GM19099 (cell line): ENCODE measurements around the gene VPS37C.
"Not testable (repeated sequence)": the region's sequence is repeated elsewhere in the genome, so short reads cannot be mapped to it uniquely, and the experiment has no call there.

Experiments
- POLR2A ChIP-seq: IDR thresholded peaks from 3 replicates; pipeline ENCODE4 v1.6.1; 2011; ENCODE audit warnings: low read depth; ENCODE audit not compliant: insufficient read length; ENCODE audit errors: extremely low read depth

Gene VPS37C

GRCh38 chr11:61161190-61162091, at the start of gene VPS37C:
Gene VPS37C, minus strand, starts transcription at chr11:61161426. Its CDS starts 22,597 bp downstream, at chr11:61138829.
- peak; percentile 87 for TF ChIP-seq POLR2A

DNA sequence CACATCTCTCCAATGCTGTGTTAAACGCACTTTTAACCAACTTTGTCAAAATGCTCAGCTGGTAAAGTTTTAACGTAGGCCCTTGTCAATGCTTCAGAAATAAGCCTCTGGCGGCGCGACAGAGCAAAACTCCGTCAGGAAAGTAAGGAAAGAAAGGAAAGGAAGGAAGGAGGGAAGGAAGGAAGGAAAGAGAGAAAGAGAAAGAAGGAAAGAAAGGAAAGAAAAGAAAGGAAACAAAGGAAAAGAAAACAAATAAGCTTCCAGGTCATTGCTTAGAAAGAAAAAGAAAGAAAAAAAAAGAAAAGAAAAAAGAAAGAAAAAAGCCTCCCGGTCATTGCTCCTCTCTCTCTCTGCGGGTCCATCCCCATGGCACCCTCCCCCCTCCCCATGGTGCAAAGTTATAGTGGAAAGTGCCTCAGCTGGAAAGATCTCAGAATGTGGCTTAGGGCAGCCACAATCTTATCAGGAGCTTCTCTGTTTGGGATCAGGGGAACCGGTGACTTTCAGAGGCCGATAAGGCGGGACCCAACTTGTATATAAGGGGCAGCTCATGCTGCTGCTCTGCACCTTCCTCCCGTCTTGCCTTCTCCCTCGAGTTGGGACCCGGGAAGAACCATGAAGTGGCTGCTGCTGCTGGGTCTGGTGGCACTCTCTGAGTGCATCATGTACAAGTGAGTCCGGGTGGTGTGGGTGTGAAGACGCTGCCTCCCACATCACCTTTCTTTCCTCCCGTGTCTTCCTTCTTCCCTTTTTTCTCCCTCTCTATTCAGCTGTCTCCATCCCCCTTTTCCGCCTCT, 41.9 kb upstream of the VPS37C start, which contains the start of gene PGA3:
Gene PGA3 (plus strand): TSS at position 566 of the 797 bp plus-strand sequence. CDS start 50 bp downstream, at position 616.
- not testable (repeated sequence) for TF ChIP-seq POLR2A

- TF ChIP-seq POLR2A, result no peak
Measured at GRCh38 chr11:61201476-61201875, 40.2 kb upstream of the VPS37C start.

DNA sequence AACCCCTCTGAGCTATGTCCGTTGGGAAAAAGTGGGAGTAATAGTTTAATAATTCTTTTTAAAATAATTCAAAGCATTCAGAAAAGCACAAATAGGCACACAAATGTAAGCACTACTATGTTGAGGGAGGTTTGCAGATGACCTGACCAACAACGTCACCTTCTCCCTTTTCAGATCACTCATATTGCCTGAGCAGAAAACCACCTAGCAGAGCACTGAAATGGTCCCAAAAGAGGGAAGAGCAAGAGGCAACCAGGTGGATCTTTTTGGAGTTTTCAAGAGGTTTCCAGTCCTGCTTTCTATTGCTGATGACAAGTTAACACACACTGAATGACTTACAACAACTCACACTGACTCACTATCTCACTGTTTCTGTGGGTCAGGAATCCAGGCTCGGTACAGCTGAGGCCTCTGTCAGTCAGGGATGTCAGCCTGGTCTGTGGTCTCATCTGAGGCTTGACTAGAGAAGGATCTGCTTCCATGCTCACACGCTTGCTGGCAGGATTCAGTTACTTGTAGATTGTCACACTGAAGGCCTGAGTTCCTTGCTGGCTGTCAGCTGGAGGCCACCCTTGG, 37.8 kb upstream of the VPS37C start:
- TF ChIP-seq POLR2A, result no peak

- TF ChIP-seq POLR2A, result no peak
Measured at GRCh38 chr11:61198361-61198760, 37.1 kb upstream of the VPS37C start.

- no peak for TF ChIP-seq POLR2A
Measured at GRCh38 chr11:61195719-61196118, 34.5 kb upstream of the VPS37C start.

DNA sequence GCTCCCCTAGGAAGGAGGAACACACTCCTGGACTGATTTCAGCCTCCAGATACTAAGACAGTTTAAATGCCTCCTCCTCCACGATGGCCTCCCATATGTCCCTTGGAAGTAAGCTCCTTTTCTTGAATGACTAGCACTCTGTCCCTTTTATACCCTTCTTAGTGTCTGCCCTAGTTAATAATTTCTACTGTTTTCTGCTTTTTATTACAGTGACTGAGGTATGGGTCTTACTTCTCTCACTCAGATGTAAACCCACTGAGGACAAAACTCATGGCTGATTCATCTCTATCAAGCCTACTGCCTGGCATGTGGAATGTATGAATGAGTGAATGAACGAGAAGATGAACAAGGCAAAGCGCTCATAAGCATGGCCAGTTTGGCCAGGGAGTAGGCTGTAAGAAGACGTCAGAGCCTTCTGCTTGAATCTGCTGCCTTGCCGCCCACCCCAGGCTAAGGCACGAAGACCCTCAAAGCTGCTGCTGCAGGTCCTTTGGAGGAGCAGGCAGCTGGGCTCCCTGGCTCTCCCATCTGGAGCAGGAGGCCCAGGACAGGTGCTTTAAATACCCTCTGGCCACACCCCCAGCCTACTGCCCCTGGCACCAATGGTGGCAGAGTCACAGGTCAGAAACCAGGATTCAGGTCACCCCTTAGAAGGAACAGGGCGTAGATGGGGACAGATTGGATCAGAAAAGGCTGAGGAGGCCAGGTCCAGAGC, 33.9 kb upstream of the VPS37C start:
- no peak for TF ChIP-seq POLR2A

GRCh38 chr11:61194169-61194671, 33.0 kb upstream of the VPS37C start:
- no peak for TF ChIP-seq POLR2A

DNA sequence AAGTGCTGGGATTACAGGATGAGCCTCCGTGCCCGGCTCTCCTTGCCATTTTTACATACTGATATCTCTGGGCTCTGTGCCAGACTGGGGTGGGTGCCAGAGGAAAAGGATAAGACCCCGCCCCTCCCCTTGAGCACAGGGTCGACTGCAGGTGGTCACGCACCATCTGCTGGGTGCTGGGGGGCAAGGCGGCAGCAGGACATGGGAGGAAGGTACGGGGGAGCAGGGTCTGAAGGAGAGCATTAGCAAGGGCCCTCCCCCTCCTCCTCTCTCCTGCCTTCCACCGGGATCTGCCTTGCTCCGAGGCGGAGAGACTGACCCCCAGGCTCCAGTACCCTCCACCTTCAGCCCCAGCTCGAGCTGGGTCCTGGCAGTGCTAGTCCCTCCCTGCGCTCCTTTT, 32.4 kb upstream of the VPS37C start:
- no peak for TF ChIP-seq POLR2A

DNA sequence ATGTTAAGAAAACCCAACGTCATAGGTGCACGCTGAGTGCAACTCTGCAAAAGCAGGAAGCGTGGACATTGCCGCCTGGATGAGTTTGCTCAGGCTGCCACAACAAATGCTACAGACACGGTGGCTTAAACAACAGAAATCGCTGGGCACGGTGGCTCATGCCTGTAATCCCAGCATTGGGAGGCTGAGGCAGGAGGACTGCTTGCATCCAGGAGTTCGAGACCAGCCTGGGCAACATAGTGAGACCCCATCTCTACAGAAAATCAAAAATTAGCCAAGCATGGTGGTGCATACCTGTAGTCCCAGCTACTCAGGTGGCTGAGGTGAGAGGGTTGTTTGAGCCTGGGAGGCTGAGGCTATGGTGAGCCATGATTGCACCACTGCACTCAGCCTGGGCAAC, 28.7 kb upstream of the VPS37C start:
- TF ChIP-seq POLR2A, result no peak

- TF ChIP-seq POLR2A, result no peak
Measured at GRCh38 chr11:61187505-61188130, 26.4 kb upstream of the VPS37C start.

DNA sequence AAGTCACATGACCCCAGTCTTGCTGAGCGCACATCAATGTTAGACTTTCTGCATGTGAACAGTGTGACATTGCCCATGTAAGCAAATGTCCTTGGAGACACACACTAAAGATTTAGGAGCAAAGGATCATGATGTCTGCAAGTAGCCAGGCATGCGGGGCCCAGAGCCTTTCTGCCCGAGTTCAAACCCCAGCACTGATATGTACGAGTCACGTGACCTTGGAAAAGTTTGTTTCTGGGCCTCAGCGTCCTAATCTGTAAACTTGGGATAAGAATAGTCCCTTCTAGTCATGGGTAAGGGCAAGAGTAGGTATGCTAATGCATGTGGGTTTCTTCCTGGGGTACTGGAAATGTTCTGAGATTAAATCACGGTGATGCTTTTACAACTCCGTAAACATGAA, 25.3 kb upstream of the VPS37C start:
- no peak for TF ChIP-seq POLR2A

DNA sequence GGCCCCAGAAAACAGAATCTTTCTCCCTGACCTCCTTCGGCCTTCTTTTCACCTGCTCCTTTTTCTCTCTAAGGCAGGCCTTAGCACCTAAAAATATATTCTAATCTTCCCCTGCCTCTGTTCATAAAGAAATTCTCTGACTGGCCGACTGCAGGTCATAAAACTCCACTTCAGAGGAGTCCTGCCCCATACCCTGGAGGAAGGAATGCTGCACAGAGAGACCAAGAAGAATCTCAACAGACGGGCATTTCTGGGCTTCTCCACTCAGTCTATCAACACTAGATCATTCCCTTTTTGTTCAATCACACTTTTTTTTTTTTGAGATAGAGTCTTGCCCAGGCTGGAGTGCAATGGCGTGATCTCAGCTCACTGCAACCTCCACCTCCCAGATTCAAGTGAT, 22.4 kb upstream of the VPS37C start:
- TF ChIP-seq POLR2A, result no peak

DNA sequence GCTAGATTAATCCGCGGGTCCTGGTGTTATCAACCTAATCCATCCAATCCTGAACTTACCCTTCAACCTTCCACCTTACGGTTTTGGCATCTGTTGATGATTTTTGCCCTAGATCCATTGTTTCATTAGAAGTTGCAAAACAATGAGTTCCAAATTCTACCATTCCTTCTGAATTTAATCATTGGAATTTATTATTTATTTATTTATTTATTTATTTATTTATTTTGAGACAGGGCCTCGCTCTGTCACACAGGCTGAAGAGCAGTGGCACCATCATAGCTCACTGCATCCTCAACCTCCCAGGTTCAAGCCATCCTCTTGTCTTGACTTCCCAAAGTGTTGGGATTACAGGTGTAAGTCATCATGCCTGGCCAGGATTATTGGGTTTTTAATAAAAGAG, 20.3 kb upstream of the VPS37C start:
- TF ChIP-seq POLR2A, result no peak
